Adrenal gland (tissue), 12 donors: ENCODE results near the gene STK38. TPM values are rescaled to one million over a fixed set of nuclear protein-coding genes. Genes with fewer than 3 reads are reported as not detected.

Experiments
- DNase-seq, 7 donors: peaks; one replicate each; pipeline ENCODE4 v3.0.0-alpha.2; 2019 to 2020
- H3K27ac ChIP-seq, 5 donors: fragments of 200-600 bp; sonication (generic) in 4 of 5; 1 replicate in 3 of 5; 2 replicates in 2 of 5; pipeline versions ENCODE4 v1.5.1 to v1.8.0; 2016 to 2020; ENCODE audit warnings: mild to moderate bottlenecking in 1 of 5
- H3K27me3 ChIP-seq: fragments of 200-600 bp; 2 replicates; pipeline ENCODE4 v1.8.0; 2021
- H3K36me3 ChIP-seq, 2 donors: fragments of 200-600 bp; replicated peaks in 1 of 2; 1 replicate in 1 of 2; 2 replicates in 1 of 2; pipeline versions ENCODE4 v1.5.1 to v1.8.0; 2018 to 2022
- H3K4me1 ChIP-seq, 2 donors: fragments of 200-600 bp; replicated peaks in 1 of 2; 1 replicate in 1 of 2; 2 replicates in 1 of 2; pipeline versions ENCODE4 v1.5.1 to v1.8.0; 2018 to 2021
- H3K4me3 ChIP-seq, 4 donors: fragments of 200-600 bp; sonication (generic) in 3 of 4; one replicate each; pipeline ENCODE4 v1.5.1; 2016 to 2018
- H3K9me3 ChIP-seq, 3 donors: fragments of 200-600 bp; sonication (generic) in 1 of 3; replicated peaks in 1 of 3; 1 replicate in 2 of 3; 2 replicates in 1 of 3; pipeline versions ENCODE4 v1.5.1 to v1.8.0; 2016 to 2021
- POLR2A ChIP-seq, 2 donors: fragments of 450-650 bp; IDR thresholded peaks; one replicate each; pipeline ENCODE4 v1.6.1; 2017; ENCODE audit warnings: antibody characterized with exemption in 2 of 2, mild to moderate bottlenecking in 2 of 2, moderate library complexity in 1 of 2
- WGBS, 4 donors: extraction: QIAGEN DNeasy Blood & Tissue Kit in 2 of 4; methylation state at CpG; one replicate each; pipeline versions ENCODE4 v1.1.5 to v1.1.7; 2013 to 2017; 5-methylcytosine and 5-hydroxymethylcytosine counted together
- intact Hi-C, 2 donors: fragments of 100-400 bp; cut with DNase I; formaldehyde crosslinking; loops; one replicate each; pipeline versions ENCODE4 v1.14.1 to v1.15.0; 2022 to 2023
- polyA plus RNA-seq, 3 donors: library from polyadenylated mRNA; stranded (reverse); fragments of 200-250 nt in 2 of 3; fragments of 350-450 nt in 1 of 3; fragmentation: Illumina TruSeq in 1 of 3; extraction: RNeasy Lipid Tissue Mini Kit (QIAGEN cat#74804) in 1 of 3; gene quantifications; one replicate each; pipeline ENCODE4 v1.2.3, GENCODE V29; 2013 to 2014
- total RNA-seq, 9 donors: library from RNA; depleted of rRNA in 4 of 9; stranded (reverse); fragments of >200 nt in 4 of 9; fragments of 120-200 nt in 1 of 9; fragmentation: NEBNext Ultra II Directional in 1 of 9; extraction: Animal tissue kit (Norgen Biotek cat#: 25700) in 1 of 9; gene quantifications; one replicate each; pipeline versions ENCODE4 v1.1.0 to v1.2.4, GENCODE V29; 2013 to 2023
- TF ChIP-seq, protein P1 (sequence below), 6 experiments: fragments of 450-650 bp in 4 of 6; fragments of 200-600 bp in 2 of 6; sonication (generic) in 1 of 6; IDR thresholded peaks; 1 replicate in 5 of 6; 2 replicates in 1 of 6; pipeline versions ENCODE4 v1.5.1 to v1.8.0; 2016 to 2021; ENCODE audit warnings: antibody characterized with exemption in 6 of 6, mild to moderate bottlenecking in 2 of 6, moderate library complexity in 1 of 6
- donor health status: healthy with polysubstance abuse.
- donor health status: Bipolar disorder and iron deficiency.
- donor health status: DM: yes; HTN: yes; CAD: no.
- donor health status: DM: no; HTN: no; CAD: no.
- donor health status: DM: no; HTN: no; CAD: no.
- donor health status: DM: yes; HTN: yes; CAD: no.

STK38 gene
- total and polyA plus RNA-seq, 12 donors = 7.4 to 21.3 (median 13.2) TPM

- DNase-seq = no peak
- TF ChIP-seq POLR2A (IDR thresholded peaks at IDR 0.05) = no peak
- TF ChIP-seq, protein P1, sequence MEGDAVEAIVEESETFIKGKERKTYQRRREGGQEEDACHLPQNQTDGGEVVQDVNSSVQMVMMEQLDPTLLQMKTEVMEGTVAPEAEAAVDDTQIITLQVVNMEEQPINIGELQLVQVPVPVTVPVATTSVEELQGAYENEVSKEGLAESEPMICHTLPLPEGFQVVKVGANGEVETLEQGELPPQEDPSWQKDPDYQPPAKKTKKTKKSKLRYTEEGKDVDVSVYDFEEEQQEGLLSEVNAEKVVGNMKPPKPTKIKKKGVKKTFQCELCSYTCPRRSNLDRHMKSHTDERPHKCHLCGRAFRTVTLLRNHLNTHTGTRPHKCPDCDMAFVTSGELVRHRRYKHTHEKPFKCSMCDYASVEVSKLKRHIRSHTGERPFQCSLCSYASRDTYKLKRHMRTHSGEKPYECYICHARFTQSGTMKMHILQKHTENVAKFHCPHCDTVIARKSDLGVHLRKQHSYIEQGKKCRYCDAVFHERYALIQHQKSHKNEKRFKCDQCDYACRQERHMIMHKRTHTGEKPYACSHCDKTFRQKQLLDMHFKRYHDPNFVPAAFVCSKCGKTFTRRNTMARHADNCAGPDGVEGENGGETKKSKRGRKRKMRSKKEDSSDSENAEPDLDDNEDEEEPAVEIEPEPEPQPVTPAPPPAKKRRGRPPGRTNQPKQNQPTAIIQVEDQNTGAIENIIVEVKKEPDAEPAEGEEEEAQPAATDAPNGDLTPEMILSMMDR (IDR thresholded peaks at IDR 0.05) = no peak
- 99 to 100% (median 99%) methylated on average over 3 of the region's 3 CpGs for WGBS, 4 donors
Measured at GRCh38 chr6:36467625-36468024, 79.7 kb downstream of the STK38 start.

DNA sequence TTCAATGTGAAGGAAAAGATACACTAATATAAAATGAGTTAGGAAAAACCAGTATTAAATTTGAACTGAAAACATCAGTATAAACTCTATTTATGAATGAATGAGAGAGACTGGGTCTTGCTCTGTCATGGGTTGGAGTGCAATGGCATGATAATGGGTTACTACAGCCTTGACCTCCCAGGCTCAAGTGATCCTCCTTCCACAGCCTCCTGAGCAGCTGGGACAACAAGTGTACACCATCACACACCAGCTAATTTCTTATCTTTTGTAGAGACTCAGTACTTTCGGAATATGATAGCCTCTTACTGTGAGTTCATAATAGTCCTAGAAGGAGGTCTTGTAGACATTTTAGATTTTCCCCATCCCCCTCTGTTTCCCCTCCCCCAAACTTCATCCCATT is 83.0 kb downstream of the STK38 start:
- no peaks in the 10 kb centered on the region for H3K27me3 ChIP-seq
- H3K36me3 ChIP-seq = no peaks in the 10 kb centered on the region
- WGBS, 4 donors = 88 to 93% (median 89%) methylated on average over 1 of the region's 1 CpG
- TF ChIP-seq, protein P1 (IDR thresholded peaks at IDR 0.05) = no peak
- TF ChIP-seq POLR2A (IDR thresholded peaks at IDR 0.05) = no peak
- H3K9me3 ChIP-seq = no peaks in the 10 kb centered on the region
- no peak overlapping the region for H3K27ac ChIP-seq
- H3K4me1 ChIP-seq = peaks cover 12 to 18% of the 10 kb centered on the region in 2 donors
- no peak for DNase-seq
- intact Hi-C loops = no loop called here
- no peak overlapping the region for H3K4me3 ChIP-seq

More at GRCh38 chr6:36467625-36468024, 79.7 kb downstream of the STK38 start:
- H3K9me3 ChIP-seq = no peaks in the 10 kb centered on the region
- H3K36me3 ChIP-seq = peaks cover 0 to 28% of the 10 kb centered on the region in 2 donors
- H3K27ac ChIP-seq = no peak overlapping the region
- no peaks in the 10 kb centered on the region for H3K27me3 ChIP-seq
- H3K4me1 ChIP-seq = peaks cover 0 to 5% of the 10 kb centered on the region in 2 donors
- no peak overlapping the region for H3K4me3 ChIP-seq
- intact Hi-C loops = no loop called here

DNA sequence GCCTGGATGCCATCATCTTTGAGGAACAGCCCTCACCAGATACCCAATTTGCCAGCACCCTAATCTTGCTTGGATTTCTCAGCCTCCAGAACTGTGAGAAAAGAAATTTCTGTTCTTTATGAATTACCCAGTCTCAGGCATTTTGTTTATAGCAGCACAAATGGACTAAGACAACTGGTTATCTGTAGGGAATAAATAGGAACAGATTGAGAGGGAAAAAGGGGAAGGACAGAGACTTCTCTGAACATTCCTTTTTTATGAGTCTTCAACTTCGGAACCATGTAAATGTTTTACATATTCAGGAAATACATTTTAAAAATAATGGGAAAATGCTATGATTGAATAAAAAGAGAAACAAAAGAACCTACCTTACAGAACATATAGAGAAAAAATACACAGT is 83.6 kb downstream of the STK38 start:
- Histone ChIP-seq H3K4me1 (peaks cover 16 to 22% of the 10 kb centered on the region in 2 donors), H3K27ac (no peak overlapping the region), H3K9me3 (no peaks in the 10 kb centered on the region), H3K27me3 (no peaks in the 10 kb centered on the region), H3K4me3 (no peak overlapping the region), H3K36me3 (no peaks in the 10 kb centered on the region)
- WGBS, 4 donors = 45 to 72% (median 51%) methylated on average over 1 of the region's 1 CpG
- intact Hi-C loops = no loop called here
- no peak for DNase-seq
- TF ChIP-seq, protein P1 (IDR thresholded peaks at IDR 0.05) = no peak
- no peak for TF ChIP-seq POLR2A (IDR thresholded peaks at IDR 0.05)

DNA sequence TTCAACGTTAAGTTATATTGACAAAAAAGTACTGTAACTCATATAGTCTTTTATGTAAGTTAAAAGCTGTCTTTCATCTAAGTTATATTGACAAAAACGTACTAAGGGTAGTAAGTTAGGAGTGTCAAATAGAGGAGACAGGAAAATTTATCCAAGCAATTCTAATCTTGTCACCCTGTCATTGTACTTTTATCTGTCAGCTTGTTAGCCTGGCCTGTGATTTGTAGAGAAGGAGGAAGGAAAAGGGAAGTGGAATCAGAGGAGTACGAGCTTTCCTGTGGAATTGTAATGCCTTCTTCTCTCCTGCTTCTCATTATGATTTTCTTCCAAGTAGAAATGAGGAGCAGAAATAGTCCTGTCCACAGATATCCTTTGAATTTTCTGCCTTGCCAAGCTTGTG is 85.6 kb downstream of the STK38 start:
- intact Hi-C loops = no loop called here
- TF ChIP-seq, protein P1 (IDR thresholded peaks at IDR 0.05) = no peak
- TF ChIP-seq POLR2A (IDR thresholded peaks at IDR 0.05) = no peak
- Histone ChIP-seq H3K27ac (no peak overlapping the region), H3K4me3 (no peak overlapping the region), H3K9me3 (no peaks in the 10 kb centered on the region), H3K36me3 (no peaks in the 10 kb centered on the region), H3K4me1 (peaks cover 16 to 22% of the 10 kb centered on the region in 2 donors), H3K27me3 (no peaks in the 10 kb centered on the region)
- 58 to 73% (median 67%) methylated on average over 3 of the region's 3 CpGs for WGBS, 4 donors
- no peak for DNase-seq
